ENCODE data around the gene CRYGN.

Gene CRYGN

DNA sequence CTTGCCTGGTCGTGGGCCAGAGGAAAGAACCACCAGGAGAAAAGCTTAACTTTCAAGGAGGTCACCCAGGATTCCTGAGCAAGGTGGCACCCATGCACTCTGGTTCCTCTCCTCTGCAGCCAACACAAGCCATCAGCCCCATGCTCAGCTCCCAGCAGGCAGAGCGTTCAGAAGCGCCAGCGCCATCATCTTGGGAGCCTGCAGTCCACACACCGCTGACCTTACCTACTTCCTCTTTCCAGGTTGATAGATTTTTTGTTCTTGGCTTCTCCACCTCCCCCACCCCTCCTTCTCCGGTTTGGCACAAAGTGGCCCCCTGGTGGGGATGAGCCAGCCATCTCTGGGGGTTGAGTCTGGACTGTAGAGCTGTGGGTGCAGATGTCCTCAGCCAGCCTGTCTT is 28.4 kb downstream of the CRYGN start:
- Histone ChIP-seq H2AFZ (ENCODE audit: low read length) (no peak overlapping the region), H3K9me3 (replicated peaks; ENCODE audit: insufficient read depth, low read length) (no peaks in the 10 kb centered on the region), H3K9me2 (replicated peaks; ENCODE audit: insufficient read depth, low read length) (no peaks in the 10 kb centered on the region), H3K9ac (ENCODE audit: low read length) (no peak overlapping the region), H3K4me1 (ENCODE audit: low read length) (no peaks in the 10 kb centered on the region), H4K20me1 (ENCODE audit: insufficient read depth, low read length) (no peaks in the 10 kb centered on the region), H3K27me3 (replicated peaks; ENCODE audit: insufficient read depth, low read length) (peaks cover 45% of the 10 kb centered on the region), H3K4me2 (ENCODE audit: low read depth, low read length) (no peak overlapping the region), H3K79me2 (ENCODE audit: low read length) (no peaks in the 10 kb centered on the region), H3K4me3 (ENCODE audit: low read length) (no peak overlapping the region), H3K36me3 (replicated peaks; ENCODE audit: insufficient read depth, low read length) (no peaks in the 10 kb centered on the region), H3F3A (ENCODE audit: insufficient read depth, low read length) (no peaks in the 10 kb centered on the region), H3K27ac (ENCODE audit: low read length) (no peak overlapping the region)
- no peak for DNase-seq
- no peak for TF ChIP-seq EZH2 (optimal IDR thresholded peaks at IDR 0.05; ENCODE audit: low read depth, low read length)
- TF ChIP-seq EZH2phosphoT487 (IDR thresholded peaks at IDR 0.05; ENCODE audit: low read length) = no peak
- no peak for TF ChIP-seq CTCF (IDR thresholded peaks at IDR 0.05; ENCODE audit: low read length)

DNA sequence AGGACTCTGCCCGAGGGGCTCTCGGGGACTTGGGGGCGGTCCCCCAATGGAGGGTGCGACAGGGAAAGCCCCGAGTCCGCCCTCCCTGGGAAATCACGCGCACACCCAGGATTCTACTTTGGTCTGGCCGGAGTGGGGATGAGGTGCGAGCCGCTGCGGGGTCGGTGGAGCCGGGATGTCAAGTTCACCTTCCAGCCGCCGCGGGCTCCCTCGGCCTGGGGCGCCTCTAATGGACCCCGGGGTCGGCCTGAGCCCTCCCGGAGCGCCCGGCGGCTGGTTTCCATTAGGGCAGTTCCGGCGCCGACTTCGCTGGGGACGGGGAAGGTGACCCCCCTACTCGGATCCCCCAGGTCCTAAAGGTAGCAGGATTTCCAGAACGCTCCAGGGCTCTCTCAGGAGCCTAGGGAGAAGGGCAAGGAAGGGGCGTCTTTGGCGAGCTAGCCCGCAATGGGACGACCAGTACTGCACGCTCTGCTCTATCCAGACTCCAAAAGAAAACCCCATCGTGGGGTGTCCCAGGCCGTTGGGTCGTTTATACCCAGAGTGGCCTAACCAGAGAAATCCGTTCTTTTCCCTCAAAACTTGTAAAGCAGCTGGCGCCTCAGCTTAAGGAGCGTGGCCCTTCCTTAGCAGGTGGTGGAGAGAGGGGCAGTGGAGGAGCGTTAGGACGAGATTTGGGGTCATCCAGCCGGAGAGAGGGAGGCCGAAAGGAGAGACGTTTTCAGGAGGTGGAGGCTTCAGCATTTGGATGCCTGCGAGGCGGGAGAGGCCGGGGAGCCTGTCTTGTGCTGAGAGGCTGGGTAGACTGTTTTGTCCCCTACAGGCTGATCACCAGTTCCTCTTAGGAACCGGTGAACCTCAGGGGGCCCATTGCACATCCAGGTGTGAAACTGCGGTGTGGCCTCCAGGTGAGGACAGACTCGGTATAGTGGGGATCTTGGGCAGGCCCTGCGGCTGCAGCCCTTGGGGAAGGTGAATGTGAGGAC is 29.2 kb downstream of the CRYGN start:
- H3F3A ChIP-seq (ENCODE audit: insufficient read depth, low read length) = no peaks in the 10 kb centered on the region
- H2AFZ ChIP-seq (ENCODE audit: low read length) = no peak overlapping the region
- no peak overlapping the region for H3K4me3 ChIP-seq (ENCODE audit: low read length)
- no peak for TF ChIP-seq EZH2 (optimal IDR thresholded peaks at IDR 0.05; ENCODE audit: low read depth, low read length)
- no peak for TF ChIP-seq EZH2phosphoT487 (IDR thresholded peaks at IDR 0.05; ENCODE audit: low read length)
- TF ChIP-seq CTCF (IDR thresholded peaks at IDR 0.05; ENCODE audit: low read length) = no peak
- peaks cover 54% of the 10 kb centered on the region for H3K27me3 ChIP-seq (replicated peaks; ENCODE audit: insufficient read depth, low read length)
- no peaks in the 10 kb centered on the region for H3K36me3 ChIP-seq (replicated peaks; ENCODE audit: insufficient read depth, low read length)
- H3K27ac ChIP-seq (ENCODE audit: low read length) = no peak overlapping the region
- H3K9ac ChIP-seq (ENCODE audit: low read length) = no peak overlapping the region
- no peaks in the 10 kb centered on the region for H3K9me2 ChIP-seq (replicated peaks; ENCODE audit: insufficient read depth, low read length)
- no peaks in the 10 kb centered on the region for H3K4me1 ChIP-seq (ENCODE audit: low read length)
- H3K79me2 ChIP-seq (ENCODE audit: low read length) = no peaks in the 10 kb centered on the region
- H3K9me3 ChIP-seq (replicated peaks; ENCODE audit: insufficient read depth, low read length) = no peaks in the 10 kb centered on the region
- no peak for DNase-seq
- H4K20me1 ChIP-seq (ENCODE audit: insufficient read depth, low read length) = no peaks in the 10 kb centered on the region
- H3K4me2 ChIP-seq (ENCODE audit: low read depth, low read length) = no peak overlapping the region

GRCh38 chr7:151409667-151410404 is 30.1 kb downstream of the CRYGN start, which contains the start of gene WDR86:
Gene WDR86, minus strand, starts transcription at chr7:151410038. Its CDS starts 449 bp downstream, at chr7:151409589.
- Histone ChIP-seq H3F3A (ENCODE audit: insufficient read depth, low read length) (no peaks in the 10 kb centered on the region), H3K9me2 (replicated peaks; ENCODE audit: insufficient read depth, low read length) (no peaks in the 10 kb centered on the region), H3K4me1 (ENCODE audit: low read length) (no peaks in the 10 kb centered on the region), H3K79me2 (ENCODE audit: low read length) (no peaks in the 10 kb centered on the region), H3K36me3 (replicated peaks; ENCODE audit: insufficient read depth, low read length) (no peaks in the 10 kb centered on the region), H4K20me1 (ENCODE audit: insufficient read depth, low read length) (no peaks in the 10 kb centered on the region), H3K27me3 (replicated peaks; ENCODE audit: insufficient read depth, low read length) (peaks cover 62% of the 10 kb centered on the region), H3K9me3 (replicated peaks; ENCODE audit: insufficient read depth, low read length) (no peaks in the 10 kb centered on the region), H2AFZ (ENCODE audit: low read length) (no peak within 1 kb of the TSS), H3K9ac (ENCODE audit: low read length) (no peak within 1 kb of the TSS), H3K27ac (ENCODE audit: low read length) (no peak within 1 kb of the TSS), H3K4me3 (ENCODE audit: low read length) (no peak within 1 kb of the TSS), H3K4me2 (ENCODE audit: low read depth, low read length) (0 out of 2 replicates have a peak within 1 kb of the TSS, but pooled peaks have one; percentile 25)
- TF ChIP-seq EZH2 (optimal IDR thresholded peaks at IDR 0.05; ENCODE audit: low read depth, low read length) = no peak
- no peak for TF ChIP-seq EZH2phosphoT487 (IDR thresholded peaks at IDR 0.05; ENCODE audit: low read length)
- TF ChIP-seq CTCF (IDR thresholded peaks at IDR 0.05; ENCODE audit: low read length) = no peak
- DNase-seq = no peak

All from MM.1S (cell line).